HG03442 (cell line): ENCODE measurements around the gene SH2D3A.

ENCODE experiments used
- ATAC-seq: cut with Tn5 transposase; IDR thresholded peaks from one replicate; pipeline ENCODE4 v1.9.1; 2021; ENCODE audit warnings: mild to moderate bottlenecking, moderate library complexity; ENCODE audit not compliant: unreplicated experiment

The SH2D3A gene

GRCh38 chr19:6723738-6724137, 43.5 kb downstream of the SH2D3A start:
- no peak for ATAC-seq

DNA sequence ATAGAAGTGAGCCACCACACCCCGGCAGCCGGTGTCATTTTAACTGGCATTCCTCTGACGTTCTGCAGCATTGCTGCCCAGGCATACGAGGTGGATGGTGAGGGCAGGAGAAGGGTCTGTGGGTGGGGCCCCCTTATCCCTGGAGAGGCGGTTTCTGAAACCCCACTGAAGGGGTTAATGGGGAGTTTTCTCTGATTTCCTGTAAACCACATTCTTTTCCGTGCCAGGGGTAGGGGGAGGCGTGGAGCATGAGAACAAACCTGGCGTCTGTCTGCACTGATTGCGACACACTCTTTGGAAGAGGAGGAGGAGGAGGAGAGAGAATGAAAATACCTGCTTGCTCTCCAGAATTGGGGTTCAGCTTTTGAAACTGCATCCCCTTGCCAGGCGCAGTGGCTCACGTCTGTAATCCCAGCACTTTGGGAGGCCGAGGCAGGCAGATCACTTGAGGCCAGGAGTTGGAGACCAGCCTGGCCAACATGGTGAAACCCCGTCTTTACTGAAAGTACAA, 44.1 kb downstream of the SH2D3A start:
- ATAC-seq = no peak

GRCh38 chr19:6721773-6722172, 45.5 kb downstream of the SH2D3A start:
- ATAC-seq = no peak

GRCh38 chr19:6721138-6721474, 46.1 kb downstream of the SH2D3A start:
- ATAC-seq = no peak

DNA sequence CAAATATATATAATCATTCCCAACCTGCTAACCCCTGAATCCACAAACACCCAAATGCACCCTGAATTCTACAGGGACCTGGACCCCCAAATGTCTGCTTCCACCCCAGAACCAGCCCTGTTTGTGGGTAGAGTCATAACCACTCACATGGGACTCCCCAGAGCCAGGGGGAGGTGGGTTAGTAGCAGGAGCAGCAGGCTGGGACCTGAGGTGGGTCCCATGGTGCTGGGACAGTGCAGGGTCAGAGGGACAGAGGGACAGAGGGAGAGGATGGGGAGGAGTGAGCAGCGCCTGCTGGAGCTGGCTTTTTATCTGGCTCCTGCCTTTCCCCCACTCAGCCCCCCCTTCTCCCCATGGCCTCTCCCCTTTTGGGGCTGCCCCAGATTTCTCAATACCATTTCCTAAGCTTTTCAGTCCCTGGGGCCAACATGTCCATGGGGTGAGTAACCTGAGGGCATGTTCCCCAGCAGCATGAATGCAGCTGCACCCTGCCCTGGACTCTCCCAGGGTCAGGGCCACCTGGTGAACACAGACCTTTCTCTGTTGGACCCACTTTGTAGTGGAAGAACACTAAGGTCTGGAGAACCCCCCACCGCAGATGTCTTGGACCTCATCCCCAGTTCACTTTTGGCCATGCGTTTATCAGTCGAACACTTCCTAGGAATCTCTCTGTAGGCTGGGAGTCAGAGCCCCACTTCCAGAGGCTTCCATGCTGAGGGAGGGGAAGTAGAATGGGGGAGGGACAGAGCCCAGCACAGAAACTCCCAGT, 46.7 kb downstream of the SH2D3A start, which contains the start of gene C3:
Gene C3, minus strand, starts transcription at position 282 of the 769 bp plus-strand sequence. Its CDS starts 61 bp downstream, at position 221.
- ATAC-seq = no peak

DNA sequence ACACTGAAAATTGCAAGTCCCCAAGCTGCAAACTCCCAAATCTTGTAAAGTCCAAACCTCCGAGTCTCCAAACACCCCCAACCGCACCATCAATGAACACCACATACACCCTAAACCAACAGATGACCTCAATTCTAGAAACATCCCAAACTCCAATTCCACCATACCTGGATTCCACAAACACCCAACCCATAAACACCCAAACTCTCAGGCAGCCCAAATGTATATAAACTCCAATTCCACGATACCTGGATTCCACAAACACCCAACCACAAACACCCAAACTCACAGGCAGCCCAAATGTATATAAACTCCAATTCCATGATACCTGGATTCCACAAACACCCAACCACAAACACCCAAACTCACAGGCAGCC, 47.3 kb downstream of the SH2D3A start:
- ATAC-seq = no peak

GRCh38 chr19:6719540-6719861, 47.7 kb downstream of the SH2D3A start:
- no peak for ATAC-seq

GRCh38 chr19:6718741-6719539, 48.3 kb downstream of the SH2D3A start:
- no peak for ATAC-seq

- no peak for ATAC-seq
These were observed 49.0 kb downstream of the SH2D3A start for GRCh38 chr19:6718111-6718740.

- ATAC-seq = no peak
These were observed 49.7 kb downstream of the SH2D3A start for GRCh38 chr19:6717441-6717971.

- no peak for ATAC-seq
These were observed 50.2 kb downstream of the SH2D3A start for GRCh38 chr19:6717036-6717435.

DNA sequence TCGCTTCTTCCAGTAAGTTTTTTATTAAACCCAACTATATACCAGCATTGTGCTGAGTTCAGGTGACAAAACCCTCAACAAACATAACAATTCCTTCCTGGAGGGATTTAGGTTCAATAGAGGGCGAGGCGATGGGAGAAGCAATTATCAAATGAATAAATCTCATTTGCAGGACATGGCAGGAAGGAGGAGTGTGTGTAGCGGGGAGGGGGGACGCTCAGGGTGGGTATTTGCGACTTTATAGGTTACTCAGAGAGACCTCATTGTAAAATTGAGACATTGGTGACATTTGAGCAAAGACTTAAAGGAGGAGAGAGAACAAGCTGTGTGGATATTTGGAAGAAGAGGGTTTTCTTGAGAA, 50.6 kb downstream of the SH2D3A start:
- no peak for ATAC-seq

- no peak for ATAC-seq
These were observed 52.3 kb downstream of the SH2D3A start for GRCh38 chr19:6714749-6715555.

DNA sequence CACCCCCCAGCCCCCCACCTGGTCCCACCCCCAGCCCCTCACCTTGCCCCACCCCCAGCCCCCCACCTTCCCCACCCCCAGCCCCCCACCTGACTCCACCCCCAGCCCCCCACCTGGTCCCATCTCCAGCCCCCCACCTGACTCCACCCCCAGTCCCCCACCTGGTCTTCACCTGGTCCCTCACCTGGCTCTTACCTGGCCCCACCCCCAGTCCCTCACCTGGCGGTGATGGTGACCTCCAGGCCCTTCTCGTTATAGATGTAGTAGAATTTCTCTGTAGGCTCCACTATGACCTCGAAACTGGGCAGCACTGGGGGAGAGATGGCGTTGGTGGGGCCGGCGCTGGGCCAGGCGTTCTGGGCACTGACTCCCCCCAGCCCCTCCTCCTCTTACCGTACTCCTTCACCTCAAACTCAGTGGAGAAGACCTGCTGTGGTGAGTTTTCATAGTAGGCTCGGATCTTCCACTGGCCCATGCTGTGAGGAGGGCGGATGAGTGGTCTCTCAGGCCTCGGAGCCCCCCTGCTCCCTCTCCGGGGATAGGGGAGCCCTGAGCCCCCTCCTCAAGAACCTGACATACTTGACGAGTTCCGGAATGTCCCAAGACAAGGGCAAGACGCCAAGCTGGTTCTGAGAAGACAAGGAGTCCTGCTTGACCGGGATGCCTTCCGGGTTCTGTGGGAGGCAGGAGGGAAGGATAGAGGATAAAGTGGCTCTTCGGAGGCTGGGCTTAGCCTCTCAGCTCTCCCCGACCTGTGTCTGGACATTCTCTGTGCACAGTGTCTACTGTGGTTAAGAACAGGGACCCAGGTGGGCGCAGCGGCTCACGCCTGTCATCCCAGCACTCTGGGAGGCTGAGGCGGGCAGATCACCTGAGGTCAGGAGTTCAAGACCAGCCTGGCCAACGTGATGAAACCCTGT, 53.2 kb downstream of the SH2D3A start:
- ATAC-seq = no peak

DNA sequence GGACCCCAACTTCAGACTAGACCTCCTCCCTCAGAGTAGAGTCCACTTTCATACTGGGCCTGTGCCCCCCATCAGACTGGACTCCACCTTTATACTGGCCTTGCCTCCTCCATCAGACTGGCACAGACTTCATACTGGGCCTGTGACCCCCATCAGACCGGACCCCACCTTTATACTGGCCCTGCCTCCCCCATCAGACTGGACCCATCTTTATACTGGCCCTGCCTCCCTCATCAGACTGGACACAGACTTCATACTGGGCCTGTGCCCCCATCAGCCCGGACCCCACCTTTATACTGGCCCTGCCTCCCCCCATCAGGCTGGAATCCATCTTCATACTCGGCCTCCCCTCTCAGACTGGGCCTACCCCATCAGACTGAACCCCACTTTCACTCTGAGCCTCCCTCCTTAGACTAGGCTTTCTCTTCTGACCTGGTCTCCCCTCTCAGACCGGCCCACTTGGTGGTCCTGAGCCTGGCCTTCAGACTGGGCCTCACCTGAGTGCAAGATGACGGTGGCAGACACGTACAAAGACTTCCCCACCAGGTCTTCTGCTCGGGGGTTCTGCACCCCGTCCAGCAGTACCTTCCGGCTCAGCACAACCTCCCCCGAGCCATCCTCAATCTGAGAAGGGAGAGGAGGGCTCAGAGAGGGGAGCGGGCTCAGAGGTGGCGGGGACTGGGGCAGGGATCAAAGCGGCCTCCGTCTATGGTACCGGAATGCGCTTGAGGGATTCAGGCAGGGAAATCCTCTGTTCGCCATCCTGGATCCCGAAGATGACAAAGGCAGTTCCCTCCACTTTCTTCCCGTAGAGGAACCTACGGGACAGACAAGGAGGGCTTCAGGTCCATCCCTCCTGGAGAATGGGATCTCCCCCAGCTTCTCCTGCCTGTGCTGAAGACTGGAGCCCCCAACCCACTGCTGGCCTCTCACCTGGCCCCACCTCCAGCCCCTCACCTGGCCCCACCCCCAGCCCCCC, 54.3 kb downstream of the SH2D3A start:
- no peak for ATAC-seq

DNA sequence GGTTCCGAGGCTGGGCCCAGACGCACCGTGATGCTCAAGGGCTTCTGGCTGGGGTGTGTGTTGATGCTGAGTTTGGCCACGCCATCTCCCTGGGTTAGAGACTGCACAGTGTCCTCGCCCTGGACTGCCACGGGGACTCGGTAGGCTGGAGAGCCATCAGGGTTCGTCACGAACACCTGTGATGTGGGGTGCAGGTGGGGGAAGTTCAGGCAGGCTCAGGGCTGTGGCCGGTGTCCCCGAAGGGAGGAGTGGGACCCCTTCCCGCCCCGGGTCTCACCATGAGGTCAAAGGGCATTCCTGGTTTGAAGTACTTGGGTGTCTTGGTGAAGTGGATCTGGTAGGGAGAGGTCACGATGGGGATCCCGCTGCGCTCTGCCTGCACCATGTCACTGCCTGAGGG, 55.0 kb downstream of the SH2D3A start:
- no peak for ATAC-seq

DNA sequence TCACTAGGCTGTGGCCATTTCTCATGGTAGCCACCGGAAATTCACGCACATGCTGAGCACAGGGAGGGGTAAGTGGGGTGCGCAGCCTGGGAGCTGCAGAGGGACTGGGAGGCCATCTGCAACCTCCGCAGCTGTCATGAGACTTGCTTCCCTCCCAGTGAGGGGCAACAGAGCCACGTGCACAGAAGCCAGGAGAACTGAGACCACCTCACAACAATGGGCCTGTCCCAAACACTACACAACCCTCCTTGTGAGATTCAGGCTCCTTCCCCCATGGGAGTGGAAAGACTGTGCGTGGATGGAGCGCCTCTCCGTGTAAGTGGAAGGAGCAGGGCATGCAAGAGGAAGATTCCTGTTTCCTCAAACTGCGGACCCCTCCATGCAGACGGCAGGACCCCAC, 55.6 kb downstream of the SH2D3A start:
- no peak for ATAC-seq

DNA sequence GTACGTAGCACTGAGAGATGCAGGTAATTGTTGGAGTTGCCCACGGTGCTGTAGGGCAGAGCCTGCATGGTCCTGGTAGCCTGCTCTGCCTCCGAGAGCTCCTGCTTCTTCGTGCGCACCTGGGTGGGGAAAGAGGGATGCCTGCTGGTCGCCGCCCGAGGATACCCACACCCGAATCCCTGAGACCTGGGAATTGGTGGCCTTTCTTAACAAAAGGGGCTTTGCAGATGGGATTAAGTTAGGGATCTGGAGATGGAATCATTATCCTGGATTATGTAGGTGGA, 56.2 kb downstream of the SH2D3A start:
- ATAC-seq = no peak
